Measurements from ENCODE around the gene WDR64. TPM values are rescaled to one million over a fixed set of nuclear protein-coding genes. Genes with fewer than 3 reads are reported as not detected.

Gene WDR64
- total and polyA plus RNA-seq, 11 donors, result not detected

GRCh38 chr1:241713316-241713715 is 61.2 kb downstream of the WDR64 start:
- no peak overlapping the region for H3K4me3 ChIP-seq
- H3K27ac ChIP-seq, result no peak overlapping the region
- H3K9me3 ChIP-seq, result no peaks in the 10 kb centered on the region
- 32 to 44% (median 40%) methylated on average over 2 of the region's 2 CpGs for WGBS, 4 donors
- TF ChIP-seq, protein P1, sequence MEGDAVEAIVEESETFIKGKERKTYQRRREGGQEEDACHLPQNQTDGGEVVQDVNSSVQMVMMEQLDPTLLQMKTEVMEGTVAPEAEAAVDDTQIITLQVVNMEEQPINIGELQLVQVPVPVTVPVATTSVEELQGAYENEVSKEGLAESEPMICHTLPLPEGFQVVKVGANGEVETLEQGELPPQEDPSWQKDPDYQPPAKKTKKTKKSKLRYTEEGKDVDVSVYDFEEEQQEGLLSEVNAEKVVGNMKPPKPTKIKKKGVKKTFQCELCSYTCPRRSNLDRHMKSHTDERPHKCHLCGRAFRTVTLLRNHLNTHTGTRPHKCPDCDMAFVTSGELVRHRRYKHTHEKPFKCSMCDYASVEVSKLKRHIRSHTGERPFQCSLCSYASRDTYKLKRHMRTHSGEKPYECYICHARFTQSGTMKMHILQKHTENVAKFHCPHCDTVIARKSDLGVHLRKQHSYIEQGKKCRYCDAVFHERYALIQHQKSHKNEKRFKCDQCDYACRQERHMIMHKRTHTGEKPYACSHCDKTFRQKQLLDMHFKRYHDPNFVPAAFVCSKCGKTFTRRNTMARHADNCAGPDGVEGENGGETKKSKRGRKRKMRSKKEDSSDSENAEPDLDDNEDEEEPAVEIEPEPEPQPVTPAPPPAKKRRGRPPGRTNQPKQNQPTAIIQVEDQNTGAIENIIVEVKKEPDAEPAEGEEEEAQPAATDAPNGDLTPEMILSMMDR (IDR thresholded peaks at IDR 0.05), result no peak
- no peak for TF ChIP-seq POLR2A (IDR thresholded peaks at IDR 0.05)
- H3K4me1 ChIP-seq, result no peaks in the 10 kb centered on the region
- no peaks in the 10 kb centered on the region for H3K27me3 ChIP-seq
- no peak for DNase-seq
- H3K36me3 ChIP-seq, result no peaks in the 10 kb centered on the region
- no peak for ATAC-seq
- intact Hi-C loops (cut with DNase I), result no loop called here

GRCh38 chr1:241714321-241715218 is 62.5 kb downstream of the WDR64 start:
- Histone ChIP-seq H3K4me1 (no peaks in the 10 kb centered on the region), H3K9me3 (no peaks in the 10 kb centered on the region), H3K36me3 (no peaks in the 10 kb centered on the region), H3K27ac (no peak overlapping the region), H3K27me3 (no peaks in the 10 kb centered on the region), H3K4me3 (no peak overlapping the region)
- ATAC-seq (no peak), DNase-seq (no peak)
- TF ChIP-seq POLR2A (IDR thresholded peaks at IDR 0.05), result no peak
- TF ChIP-seq, protein P1 (IDR thresholded peaks at IDR 0.05), result no peak
- intact Hi-C loops (cut with DNase I), result no loop called here
- WGBS, 4 donors, result 56 to 70% (median 63%) methylated on average over 2 of the region's 2 CpGs

- Histone ChIP-seq H3K27ac (no peak overlapping the region), H3K36me3 (no peaks in the 10 kb centered on the region), H3K9me3 (peaks cover 0 to 3% (median 0%) of the 10 kb centered on the region in 12 donors), H3K4me1 (no peaks in the 10 kb centered on the region), H3K4me3 (no peak overlapping the region), H3K27me3 (no peaks in the 10 kb centered on the region)
- intact Hi-C loops (cut with DNase I), result no loop called here
- WGBS, 4 donors, result 67 to 85% (median 73%) methylated on average over 3 of the region's 3 CpGs
- no peak for TF ChIP-seq POLR2A (IDR thresholded peaks at IDR 0.05)
- TF ChIP-seq, protein P1 (IDR thresholded peaks at IDR 0.05), result no peak
- ATAC-seq (no peak), DNase-seq (no peak)
These were observed 63.4 kb downstream of the WDR64 start for GRCh38 chr1:241715435-241715834.

DNA sequence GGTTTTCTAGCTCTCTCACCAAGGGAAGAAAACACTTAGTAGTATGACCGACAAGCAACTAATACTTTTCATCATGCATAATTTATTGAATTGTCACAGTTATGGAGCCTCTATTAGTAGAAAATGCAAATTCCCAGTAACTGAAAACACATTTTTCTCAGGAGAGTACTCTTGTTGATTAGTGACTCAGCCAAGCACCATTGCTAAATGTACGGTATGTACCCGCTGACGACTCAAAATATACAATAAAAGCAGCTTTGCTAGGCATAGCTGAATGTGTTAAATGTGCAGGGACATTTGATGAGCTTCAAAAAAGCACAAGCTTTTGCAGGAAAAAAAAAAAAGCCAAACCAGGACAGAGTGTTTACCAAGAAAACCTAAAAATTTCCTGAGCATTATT is 63.9 kb downstream of the WDR64 start:
- intact Hi-C loops (cut with DNase I), result no loop called here
- ATAC-seq (no peak), DNase-seq (no peak)
- no peaks in the 10 kb centered on the region for H3K27me3 ChIP-seq
- no peaks in the 10 kb centered on the region for H3K4me1 ChIP-seq
- peaks cover 0 to 8% (median 0%) of the 10 kb centered on the region in 12 donors for H3K9me3 ChIP-seq
- H3K36me3 ChIP-seq, result no peaks in the 10 kb centered on the region
- 89 to 97% (median 92%) methylated on average over 4 of the region's 4 CpGs for WGBS, 4 donors
- no peak overlapping the region for H3K27ac ChIP-seq
- TF ChIP-seq, protein P1 (IDR thresholded peaks at IDR 0.05), result no peak
- TF ChIP-seq POLR2A (IDR thresholded peaks at IDR 0.05), result no peak
- no peak overlapping the region for H3K4me3 ChIP-seq

All from heart left ventricle (tissue), 16 donors.